Liver (tissue), 9 donors: ENCODE measurements around the gene MYH14. TPM values are rescaled to one million over a fixed set of nuclear protein-coding genes. Genes with fewer than 3 reads are reported as not detected.
A peak's percentile ranks its signal among the peaks of the same experiment; 100 is the strongest.
"Not testable (repeated sequence)": the region's sequence is repeated elsewhere in the genome, so short reads cannot be mapped to it uniquely, and the experiment has no call there.

ENCODE experiments used
- DNase-seq: peaks from one replicate; pipeline ENCODE4 v3.0.0-alpha.2; 2017; ENCODE audit warnings: low spot score
- H3K27ac ChIP-seq, 2 donors: one replicate each; pipeline ENCODE4 v1.7.0; 2013; ENCODE audit warnings: inconsistent platforms in 2 of 2, low read length in 2 of 2, control low read depth in 1 of 2, low read depth in 1 of 2, mild to moderate bottlenecking in 1 of 2
- H3K27me3 ChIP-seq, 4 donors: one replicate each; pipeline versions ENCODE4 v1.6.1 to v1.7.0; 2013; ENCODE audit warnings: low read length in 3 of 4, inconsistent platforms in 1 of 4, mild to moderate bottlenecking in 1 of 4, moderate library complexity in 1 of 4; ENCODE audit not compliant: control insufficient read depth in 4 of 4, insufficient read depth in 4 of 4
- H3K36me3 ChIP-seq, 4 donors: one replicate each; pipeline versions ENCODE4 v1.6.1 to v1.7.0; 2013; ENCODE audit warnings: low read length in 3 of 4, mild to moderate bottlenecking in 3 of 4, low read depth in 1 of 4, moderate library complexity in 1 of 4; ENCODE audit not compliant: control insufficient read depth in 4 of 4, insufficient read depth in 3 of 4
- H3K4me1 ChIP-seq, 4 donors: one replicate each; pipeline versions ENCODE4 v1.6.1 to v1.7.0; 2013; ENCODE audit warnings: low read length in 3 of 4, mild to moderate bottlenecking in 3 of 4, moderate library complexity in 1 of 4; ENCODE audit not compliant: control insufficient read depth in 4 of 4, insufficient read depth in 4 of 4
- H3K4me3 ChIP-seq, 3 donors: one replicate each; pipeline versions ENCODE4 v1.6.1 to v1.7.0; 2013; ENCODE audit warnings: low read length in 3 of 3, control low read depth in 1 of 3, low read depth in 1 of 3, mild to moderate bottlenecking in 1 of 3
- H3K9ac ChIP-seq, 2 donors: one replicate each; pipeline ENCODE4 v1.7.0; 2013; ENCODE audit warnings: low read length in 2 of 2, mild to moderate bottlenecking in 2 of 2, moderate library complexity in 2 of 2, control low read depth in 1 of 2, low read depth in 1 of 2
- H3K9me3 ChIP-seq, 4 donors: one replicate each; pipeline versions ENCODE4 v1.6.1 to v1.7.0; 2013; ENCODE audit warnings: low read length in 3 of 4; ENCODE audit not compliant: control insufficient read depth in 4 of 4
- ATF3 ChIP-seq: IDR thresholded peaks from 2 replicates; pipeline ENCODE4 v1.6.1; 2016; ENCODE audit warnings: antibody characterized with exemption
- CTCF ChIP-seq: fragments of 150-350 bp; IDR thresholded peaks from 2 replicates; pipeline ENCODE4 v1.5.1; 2017; ENCODE audit warnings: improper control_type of control experiment, low read depth, low read length; ENCODE audit not compliant: missing input control
- EGR1 ChIP-seq, 2 donors: IDR thresholded peaks; 2 replicates each; pipeline ENCODE4 v1.6.1; 2016 to 2018; ENCODE audit warnings: antibody characterized with exemption in 2 of 2, low read depth in 2 of 2
- FOXA1 ChIP-seq: IDR thresholded peaks from 2 replicates; pipeline ENCODE4 v1.6.1; 2016; ENCODE audit warnings: antibody characterized with exemption
- FOXA2 ChIP-seq: IDR thresholded peaks from 2 replicates; pipeline ENCODE4 v1.6.1; 2016; ENCODE audit warnings: antibody characterized with exemption
- GABPA ChIP-seq, 2 donors: IDR thresholded peaks in 1 of 2; conservative IDR thresholded peaks in 1 of 2; 2 replicates each; pipeline ENCODE4 v1.6.1; 2016; ENCODE audit warnings: antibody characterized with exemption in 2 of 2, mild to moderate bottlenecking in 1 of 2, moderate library complexity in 1 of 2
- HNF4A ChIP-seq, 2 donors: conservative IDR thresholded peaks; 2 replicates each; pipeline ENCODE4 v1.6.1; 2016; ENCODE audit warnings: antibody characterized with exemption in 2 of 2, mild to moderate bottlenecking in 2 of 2
- MAX ChIP-seq: IDR thresholded peaks from 2 replicates; pipeline ENCODE4 v1.6.1; 2016; ENCODE audit warnings: antibody characterized with exemption
- NR2F2 ChIP-seq: IDR thresholded peaks from 2 replicates; pipeline ENCODE4 v1.6.1; 2016; ENCODE audit warnings: antibody characterized with exemption
- RAD21 ChIP-seq, 2 donors: IDR thresholded peaks; 2 replicates each; pipeline ENCODE4 v1.6.1; 2016; ENCODE audit warnings: antibody characterized with exemption in 2 of 2, mild to moderate bottlenecking in 2 of 2
- TAF1 ChIP-seq: conservative IDR thresholded peaks from 2 replicates; pipeline ENCODE4 v1.6.1; 2016; ENCODE audit warnings: antibody characterized with exemption, mild to moderate bottlenecking
- YY1 ChIP-seq: IDR thresholded peaks from 2 replicates; pipeline ENCODE4 v1.6.1; 2016; ENCODE audit warnings: antibody characterized with exemption, mild to moderate bottlenecking
- ZBTB33 ChIP-seq: IDR thresholded peaks from 2 replicates; pipeline ENCODE4 v1.6.1; 2016; ENCODE audit warnings: antibody characterized with exemption
- WGBS: extraction: QIAGEN DNeasy Blood & Tissue Kit; methylation state at CpG from one replicate; pipeline ENCODE4 v1.1.7; 2013; 5-methylcytosine and 5-hydroxymethylcytosine counted together
- polyA plus RNA-seq, 2 donors: library from polyadenylated mRNA; stranded (reverse) in 1 of 2; unstranded in 1 of 2; fragments of 200-250 nt in 1 of 2; fragments of >200 nt in 1 of 2; fragmentation: Nextera tagmentation in 1 of 2; extraction: Ambion mirVana in 1 of 2; gene quantifications; one replicate each; pipeline versions ENCODE4 v1.2.1 to v1.2.3, GENCODE V29; 2013 to 2015
- total RNA-seq, 2 donors: library from RNA; depleted of rRNA; stranded (reverse); fragments of >200 nt; gene quantifications; one replicate each; pipeline ENCODE4 v1.2.3, GENCODE V29; 2014
- donor health status: healthy.
- donor health status: healthy.
- donor health status: healthy.
- donor health status: healthy.
- donor health status: healthy.

The MYH14 gene
- total and polyA plus RNA-seq, 4 donors, result 12.4 to 37.5 (median 25.5) TPM

- H3K9ac ChIP-seq, H3K27me3 ChIP-seq, DNase-seq, H3K4me3 ChIP-seq, H3K9me3 ChIP-seq, H3K27ac ChIP-seq: not testable (repeated sequence)
- Histone ChIP-seq H3K36me3 (peaks cover 0 to 16% (median 10%) of the 10 kb centered on the region in 4 donors), H3K4me1 (peaks cover 3 to 18% (median 8%) of the 10 kb centered on the region in 4 donors)
- WGBS, result 87% methylated on average over 7 of the region's 7 CpGs
Observed at GRCh38 chr19:50228153-50228552, 24.7 kb downstream of the MYH14 start.

- peaks cover 7 to 33% (median 20%) of the 10 kb centered on the region in 4 donors for H3K4me1 ChIP-seq
- DNase-seq, result no peak
- H3K9ac ChIP-seq, result no peak overlapping the region
- H3K36me3 ChIP-seq, result peaks cover 0 to 2% (median 0%) of the 10 kb centered on the region in 4 donors
- no peak overlapping the region for H3K4me3 ChIP-seq
- peak overlapping the region in 1 of 2 donors; percentile 16 for H3K27ac ChIP-seq
- H3K9me3 ChIP-seq, result no peaks in the 10 kb centered on the region
- no peaks in the 10 kb centered on the region for H3K27me3 ChIP-seq
- WGBS, result 74% methylated on average over 56 of the region's 56 CpGs
- TF ChIP-seq HNF4A (conservative IDR thresholded peaks at IDR 0.05), result no peak
- TF ChIP-seq EGR1 (IDR thresholded peaks at IDR 0.05; ENCODE audit: low read depth in 2 of 2), result no peak
- no peak for TF ChIP-seq CTCF
- no peak for TF ChIP-seq MAX
Observed at GRCh38 chr19:50230379-50231351, 27.2 kb downstream of the MYH14 start.

- not testable (repeated sequence) for H3K27me3 ChIP-seq, H3K9ac ChIP-seq, H3K4me3 ChIP-seq, DNase-seq, H3K9me3 ChIP-seq, H3K36me3 ChIP-seq
- WGBS, result 92% methylated on average over 3 of the region's 3 CpGs
- Histone ChIP-seq H3K4me1 (peaks cover 7 to 33% (median 20%) of the 10 kb centered on the region in 4 donors), H3K27ac (peak overlapping the region in 1 of 2 donors; percentile 16)
Observed at GRCh38 chr19:50231417-50231816, 28.0 kb downstream of the MYH14 start.

- Histone ChIP-seq H3K9me3 (no peaks in the 10 kb centered on the region), H3K4me1 (peaks cover 7 to 33% (median 20%) of the 10 kb centered on the region in 4 donors), H3K36me3 (peaks cover 0 to 2% (median 0%) of the 10 kb centered on the region in 4 donors), H3K4me3 (no peak overlapping the region), H3K27me3 (no peaks in the 10 kb centered on the region), H3K27ac (no peak overlapping the region), H3K9ac (no peak overlapping the region)
- TF ChIP-seq RAD21 (IDR thresholded peaks at IDR 0.05) (no peak), TAF1 (no peak), CTCF (no peak), GABPA (IDR thresholded peaks at IDR 0.05 in 1 of 2, conservative IDR thresholded peaks at IDR 0.05 in 1 of 2) (no peak), FOXA1 (no peak), HNF4A (conservative IDR thresholded peaks at IDR 0.05) (no peak), MAX (no peak), NR2F2 (no peak), ZBTB33 (no peak), FOXA2 (no peak), ATF3 (no peak), EGR1 (IDR thresholded peaks at IDR 0.05; ENCODE audit: low read depth in 2 of 2) (no peak), YY1 (no peak)
- 72% methylated on average over 16 of the region's 16 CpGs for WGBS
- no peak for DNase-seq
Observed at GRCh38 chr19:50231821-50232220, 28.4 kb downstream of the MYH14 start.
